Stomach (tissue), 4 donors: ENCODE results near the gene COPS7A.

Source experiments
- POLR2AphosphoS5 ChIP-seq, 3 donors: sonication (generic); formaldehyde crosslinking; IDR thresholded peaks; one replicate each; pipeline ENCODE4 v1.6.1; 2016; ENCODE audit warnings: antibody characterized with exemption in 3 of 3
- TF ChIP-seq, protein P1 (sequence below), 7 experiments: fragments of 450-650 bp in 4 of 7; fragments of 200-600 bp in 3 of 7; sonication (generic) in 3 of 7; IDR thresholded peaks; one replicate each; pipeline ENCODE4 v1.5.1; 2016 to 2019; ENCODE audit warnings: antibody characterized with exemption in 7 of 7, control low read depth in 2 of 7, mild to moderate bottlenecking in 1 of 7

DNA sequence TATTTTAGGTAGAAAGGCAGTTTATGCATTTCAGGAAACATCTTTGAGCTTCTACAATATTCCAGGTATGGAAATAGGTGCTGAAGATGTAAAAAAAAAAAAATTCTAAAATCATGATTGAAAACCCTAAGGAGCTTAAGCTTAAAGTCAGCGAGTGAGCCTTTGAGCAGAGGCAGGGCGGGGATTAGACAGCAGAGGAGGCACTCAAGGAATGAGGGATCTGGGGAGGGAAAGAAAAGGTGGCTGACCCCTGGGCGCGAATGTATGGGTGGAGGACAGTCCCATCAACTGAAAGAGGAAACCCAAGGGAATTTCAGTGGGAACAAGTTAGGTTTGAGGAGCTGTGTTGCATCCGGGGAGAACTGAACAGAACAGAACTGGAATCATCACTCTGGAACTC, 35.9 kb downstream of the COPS7A start:
- TF ChIP-seq, protein P1, sequence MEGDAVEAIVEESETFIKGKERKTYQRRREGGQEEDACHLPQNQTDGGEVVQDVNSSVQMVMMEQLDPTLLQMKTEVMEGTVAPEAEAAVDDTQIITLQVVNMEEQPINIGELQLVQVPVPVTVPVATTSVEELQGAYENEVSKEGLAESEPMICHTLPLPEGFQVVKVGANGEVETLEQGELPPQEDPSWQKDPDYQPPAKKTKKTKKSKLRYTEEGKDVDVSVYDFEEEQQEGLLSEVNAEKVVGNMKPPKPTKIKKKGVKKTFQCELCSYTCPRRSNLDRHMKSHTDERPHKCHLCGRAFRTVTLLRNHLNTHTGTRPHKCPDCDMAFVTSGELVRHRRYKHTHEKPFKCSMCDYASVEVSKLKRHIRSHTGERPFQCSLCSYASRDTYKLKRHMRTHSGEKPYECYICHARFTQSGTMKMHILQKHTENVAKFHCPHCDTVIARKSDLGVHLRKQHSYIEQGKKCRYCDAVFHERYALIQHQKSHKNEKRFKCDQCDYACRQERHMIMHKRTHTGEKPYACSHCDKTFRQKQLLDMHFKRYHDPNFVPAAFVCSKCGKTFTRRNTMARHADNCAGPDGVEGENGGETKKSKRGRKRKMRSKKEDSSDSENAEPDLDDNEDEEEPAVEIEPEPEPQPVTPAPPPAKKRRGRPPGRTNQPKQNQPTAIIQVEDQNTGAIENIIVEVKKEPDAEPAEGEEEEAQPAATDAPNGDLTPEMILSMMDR (IDR thresholded peaks at IDR 0.05) = no peak
- TF ChIP-seq POLR2AphosphoS5 (IDR thresholded peaks at IDR 0.05) = no peak
